Posterior vena cava (tissue), 2 donors: ENCODE results near the gene CADM4. TPM values are rescaled to one million over a fixed set of nuclear protein-coding genes. Genes with fewer than 3 reads are reported as not detected.

Experiments used
- total RNA-seq, 2 donors: library from RNA; stranded (reverse); fragmentation: NEBNext Ultra II Directional; extraction: Animal tissue kit (Norgen Biotek cat#: 25700); gene quantifications; one replicate each; pipeline ENCODE4 v1.2.1, GENCODE V29; 2021
- donor health status: DM: yes; HTN: yes; CAD: no.
- donor health status: DM: yes; HTN: yes; CAD: no.

The CADM4 gene
- total RNA-seq, 2 donors from 2014 or later = 3.3 to 4.0 TPM

Other genes with a start within 250 kb of the CADM4 start
- not detected for gene TEX101, start 225.0 kb downstream of the CADM4 start, total RNA-seq
- gene LYPD3, start 174.2 kb downstream of the CADM4 start, total RNA-seq = under 1 TPM; 0.52 to 0.60 TPM
- gene PHLDB3, start 135.1 kb downstream of the CADM4 start, total RNA-seq = 1 to 10 TPM; 7.1 to 8.7 TPM
- 10 to 100 TPM; 19.8 to 27.9 TPM for gene ETHE1, start 112.6 kb downstream of the CADM4 start, total RNA-seq
- gene ZNF575, start 106.7 kb downstream of the CADM4 start, total RNA-seq = 1 to 10 TPM; 2.1 to 3.4 TPM
- gene XRCC1, start 64.3 kb downstream of the CADM4 start, total RNA-seq = 10 to 100 TPM; 13.7 to 14.2 TPM
- 10 to 100 TPM in 1 of 2 donors, 1 to 10 TPM in 1; 9.1 to 12.8 TPM for gene PINLYP, start 64.0 kb downstream of the CADM4 start, total RNA-seq
- 10 to 100 TPM; 19.2 to 21.0 TPM for gene IRGQ, start 43.7 kb downstream of the CADM4 start, total RNA-seq
- gene ZNF576, start 43.3 kb downstream of the CADM4 start, total RNA-seq = 10 to 100 TPM in 1 of 2 donors, 1 to 10 TPM in 1; 8.9 to 13.2 TPM
- gene SRRM5, start 27.8 kb downstream of the CADM4 start, total RNA-seq = under 1 TPM; 0.23 to 0.38 TPM
- 10 to 100 TPM; 22.9 to 29.2 TPM for gene ZNF428, start 20.2 kb downstream of the CADM4 start, total RNA-seq
- 10 to 100 TPM; 35.2 to 45.4 TPM for gene PLAUR, start 30.3 kb upstream of the CADM4 start, total RNA-seq
- not detected for gene IRGC, start 76.2 kb upstream of the CADM4 start, total RNA-seq
- gene SMG9, start 115.1 kb upstream of the CADM4 start, total RNA-seq = 10 to 100 TPM; 35.3 to 40.4 TPM
- gene KCNN4, start 141.1 kb upstream of the CADM4 start, total RNA-seq = 1 to 10 TPM; 4.0 to 5.8 TPM
- gene LYPD5, start 162.6 kb upstream of the CADM4 start, total RNA-seq = 1 to 10 TPM; 2.5 to 4.0 TPM
- 1 to 10 TPM; 9.7 to 9.8 TPM for gene ZNF283, start 187.5 kb upstream of the CADM4 start, total RNA-seq
- gene ZNF404, start 244.1 kb upstream of the CADM4 start, total RNA-seq = 1 to 10 TPM; 2.1 to 3.4 TPM